Endodermal cell (in vitro differentiated cells): ENCODE results near the gene MBD3L5. TPM values are rescaled to one million over a fixed set of nuclear protein-coding genes. Genes with fewer than 3 reads are reported as not detected.

Experiments used
- DNase-seq: peaks from one replicate; pipeline ENCODE4 v3.0.0-alpha.2; 2017
- H3K27ac ChIP-seq: 2 replicates; pipeline ENCODE4 v1.5.1; 2013; ENCODE audit warnings: mild to moderate bottlenecking, low read depth, low read length, moderate library complexity
- H3K27me3 ChIP-seq: 2 replicates; pipeline ENCODE4 v1.6.1; 2013; ENCODE audit warnings: mild to moderate bottlenecking, low read length, moderate library complexity; ENCODE audit not compliant: insufficient read depth, control insufficient read depth, poor library complexity, severe bottlenecking
- H3K36me3 ChIP-seq: 2 replicates; pipeline ENCODE4 v1.7.0; 2013; ENCODE audit warnings: mild to moderate bottlenecking, low read length, moderate library complexity; ENCODE audit not compliant: control insufficient read depth, insufficient read depth
- H3K4me1 ChIP-seq: one replicate; pipeline ENCODE4 v1.7.0; 2013; ENCODE audit warnings: low read length; ENCODE audit not compliant: control insufficient read depth, insufficient read depth
- H3K4me3 ChIP-seq: 2 replicates; pipeline ENCODE4 v1.5.1; 2013; ENCODE audit warnings: mild to moderate bottlenecking, low read length, moderate library complexity
- H3K9ac ChIP-seq: 2 replicates; pipeline ENCODE4 v1.6.1; 2013; ENCODE audit warnings: mild to moderate bottlenecking, low read length, moderate library complexity; ENCODE audit not compliant: poor library complexity, severe bottlenecking; ENCODE audit errors: extremely low read depth
- H3K9me3 ChIP-seq: 2 replicates; pipeline ENCODE4 v1.6.1; 2013; ENCODE audit warnings: mild to moderate bottlenecking, low read length, moderate library complexity; ENCODE audit not compliant: control insufficient read depth
- H3K27ac Mint-ChIP-seq: 2 replicates; pipeline ENCODE4 v1.8.0; 2020; ENCODE audit warnings: mixed read lengths
- H3K27me3 Mint-ChIP-seq: 2 replicates; pipeline ENCODE4 v1.8.0; 2021; ENCODE audit warnings: mild to moderate bottlenecking, mixed read lengths; ENCODE audit not compliant: insufficient read depth
- H3K36me3 Mint-ChIP-seq: 2 replicates; pipeline ENCODE4 v1.8.0; 2020; ENCODE audit warnings: low read depth, mixed read lengths
- H3K4me1 Mint-ChIP-seq: 2 replicates; pipeline ENCODE4 v1.8.0; 2020; ENCODE audit warnings: mixed read lengths
- H3K4me3 Mint-ChIP-seq: 2 replicates; pipeline ENCODE4 v1.8.0; 2020; ENCODE audit warnings: mild to moderate bottlenecking, moderate library complexity, mixed read lengths
- H3K9me3 Mint-ChIP-seq: 2 replicates; pipeline ENCODE4 v1.8.0; 2020; ENCODE audit warnings: mild to moderate bottlenecking, mixed read lengths
- CTCF ChIP-seq: fragments of 200-600 bp; sonication (generic); conservative IDR thresholded peaks from 2 replicates; pipeline ENCODE4 v1.5.0; 2021; ENCODE audit warnings: antibody characterized with exemption, mild to moderate bottlenecking
- WGBS, 2 experiments: methylation state at CpG; one replicate each; pipeline versions ENCODE4 v1.1.5 to v1.1.7; 2013; ENCODE audit warnings: missing lambda C conversion rate in 2 of 2, mixed read lengths in 1 of 2; ENCODE audit not compliant: insufficient coverage in 1 of 2, insufficient read length in 1 of 2; 5-methylcytosine and 5-hydroxymethylcytosine counted together
- total RNA-seq, 2 donors: library from RNA; stranded (reverse); fragmentation: NEBNext Ultra II Directional in 1 of 2; extraction: Animal tissue kit (Norgen Biotek cat#: 25700) in 1 of 2; gene quantifications; 2 replicates in 1 of 2; 3 replicates in 1 of 2; pipeline ENCODE4 v1.2.1, GENCODE V29; 2021

Gene MBD3L5
- total RNA-seq, 2 donors from 2014 or later: not detected

DNA sequence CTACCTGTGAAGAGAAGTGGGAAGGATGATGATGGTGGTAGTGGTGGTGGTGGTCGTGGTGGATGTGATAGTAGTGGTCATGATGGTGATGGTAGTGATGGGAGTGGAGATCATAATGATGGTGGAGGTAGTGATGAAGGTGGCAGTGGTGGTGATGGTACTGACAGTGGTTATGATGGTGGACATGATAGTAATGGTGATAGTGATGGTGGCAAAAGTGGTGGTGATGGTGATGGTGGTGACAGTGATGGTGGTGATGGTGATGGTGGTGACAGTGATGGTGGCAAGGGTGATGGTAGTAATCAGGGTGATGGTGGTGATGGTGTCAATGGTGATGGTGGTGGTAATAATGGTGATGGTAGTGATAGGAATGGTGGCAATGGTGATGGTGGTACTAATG lies 35.3 kb upstream of the MBD3L5 start:
- Mint-ChIP-seq H3K36me3 (peaks cover 9% of the 10 kb centered on the region), H3K27me3 (no peaks in the 10 kb centered on the region), H3K4me1 (no peaks in the 10 kb centered on the region), H3K4me3 (no peak overlapping the region), H3K9me3 (peaks cover 80% of the 10 kb centered on the region), H3K27ac (no peak overlapping the region)
- no peak for TF ChIP-seq CTCF
- no peaks in the 10 kb centered on the region for H3K4me1 ChIP-seq
- no peaks in the 10 kb centered on the region for H3K36me3 ChIP-seq
- H3K9me3 ChIP-seq: peaks cover 64% of the 10 kb centered on the region
- no peak overlapping the region for H3K27ac ChIP-seq
- no peaks in the 10 kb centered on the region for H3K27me3 ChIP-seq
- WGBS, 2 experiments: 20 to 43% methylated on average over 1 of the region's 1 CpG
- peak overlapping the region; percentile 36 for H3K4me3 ChIP-seq
- H3K9ac ChIP-seq: no peak overlapping the region
- no peak for DNase-seq

DNA sequence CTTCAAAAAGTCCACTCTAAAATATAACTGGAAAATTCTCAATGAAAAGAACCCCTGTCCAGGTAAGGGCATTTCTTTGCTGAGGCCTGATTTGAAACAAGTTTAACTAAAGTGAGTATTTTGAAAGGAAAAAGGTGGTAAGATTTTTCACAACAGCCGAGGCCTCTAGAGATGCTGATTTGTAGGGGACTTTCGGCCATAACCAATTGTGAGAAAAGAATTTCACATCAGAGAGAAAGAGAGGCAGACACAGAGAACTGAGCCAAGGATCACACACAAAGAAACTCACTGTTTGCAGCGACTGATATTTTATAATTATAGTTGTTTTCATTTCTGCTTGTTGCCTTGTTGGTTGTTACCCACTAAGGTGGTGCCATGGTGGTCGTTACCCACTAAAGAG lies 33.6 kb upstream of the MBD3L5 start:
- Histone ChIP-seq H3K9ac (no peak overlapping the region), H3K4me3 (no peak overlapping the region), H3K27ac (no peak overlapping the region), H3K27me3 (no peaks in the 10 kb centered on the region), H3K36me3 (no peaks in the 10 kb centered on the region), H3K9me3 (peaks cover 69% of the 10 kb centered on the region), H3K4me1 (no peaks in the 10 kb centered on the region)
- no peak for DNase-seq
- 53 to 67% methylated on average over 3 to 4 of the region's 4 CpGs for WGBS, 2 experiments
- Mint-ChIP-seq H3K27ac (no peak overlapping the region), H3K36me3 (peaks cover 9% of the 10 kb centered on the region), H3K27me3 (no peaks in the 10 kb centered on the region), H3K9me3 (peaks cover 85% of the 10 kb centered on the region), H3K4me3 (no peak overlapping the region), H3K4me1 (no peaks in the 10 kb centered on the region)
- no peak for TF ChIP-seq CTCF

DNA sequence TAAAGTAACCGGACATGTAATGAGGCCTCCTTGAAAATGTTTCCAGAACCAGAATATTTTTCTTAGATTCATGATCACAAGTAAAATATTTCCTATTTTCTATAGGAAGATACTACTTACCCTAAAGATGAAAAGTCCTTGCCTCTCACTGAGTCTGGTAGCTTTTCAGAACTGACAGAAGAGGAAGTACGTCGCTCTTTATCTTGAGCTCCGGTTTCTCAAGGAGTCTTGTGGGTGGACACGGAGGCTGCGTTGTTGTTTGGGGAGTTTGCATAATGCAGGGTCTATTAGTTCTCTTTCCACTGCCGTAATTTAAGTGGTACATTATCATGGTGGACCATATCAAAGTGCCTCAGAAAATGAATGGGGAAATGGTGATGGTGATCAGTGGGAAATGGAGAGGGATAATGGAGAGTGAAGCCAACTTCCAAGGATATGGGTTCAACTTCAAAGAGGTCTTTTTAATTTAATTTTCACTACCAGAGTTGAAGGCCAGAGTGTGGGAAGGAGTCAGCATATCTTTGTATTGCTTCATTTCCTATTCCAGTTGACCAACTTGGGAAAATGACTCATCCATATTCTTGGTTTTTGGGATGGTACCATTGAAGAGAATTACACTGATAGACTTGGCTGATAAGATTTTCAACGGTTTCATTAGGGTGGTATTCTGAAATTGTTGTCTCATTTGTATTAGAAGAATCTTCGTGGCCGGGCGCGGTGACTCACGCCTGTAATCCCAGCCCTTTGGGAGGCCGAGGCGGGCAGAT lies 32.5 kb upstream of the MBD3L5 start:
- Histone ChIP-seq H3K27ac (no peak overlapping the region), H3K36me3 (no peaks in the 10 kb centered on the region), H3K9me3 (peaks cover 73% of the 10 kb centered on the region), H3K4me1 (no peaks in the 10 kb centered on the region), H3K27me3 (no peaks in the 10 kb centered on the region), H3K9ac (no peak overlapping the region), H3K4me3 (no peak overlapping the region)
- H3K4me1 Mint-ChIP-seq: no peaks in the 10 kb centered on the region
- no peak for DNase-seq
- H3K27me3 Mint-ChIP-seq: no peaks in the 10 kb centered on the region
- no peak overlapping the region for H3K4me3 Mint-ChIP-seq
- no peak overlapping the region for H3K27ac Mint-ChIP-seq
- H3K9me3 Mint-ChIP-seq: peaks cover 92% of the 10 kb centered on the region
- H3K36me3 Mint-ChIP-seq: peaks cover 9% of the 10 kb centered on the region
- no peak for TF ChIP-seq CTCF
- 82 to 85% methylated on average over 6 to 15 of the region's 15 CpGs for WGBS, 2 experiments
